GM21786 (cell line): ENCODE data around the gene CXCR4.
A peak's percentile ranks its signal among the peaks of the same experiment; 100 is the strongest.
"Not testable (repeated sequence)": the region's sequence is repeated elsewhere in the genome, so short reads cannot be mapped to it uniquely, and the experiment has no call there.

Source experiments
- ATAC-seq: cut with Tn5 transposase; IDR thresholded peaks from one replicate; pipeline ENCODE4 v1.9.1; 2021; ENCODE audit not compliant: unreplicated experiment

CXCR4 gene

GRCh38 chr2:136080114-136080513, 37.8 kb downstream of the CXCR4 start:
- ATAC-seq = no peak

- ATAC-seq = no peak
Observed at GRCh38 chr2:136077107-136077506, 40.8 kb downstream of the CXCR4 start.

GRCh38 chr2:136075476-136075875, 42.5 kb downstream of the CXCR4 start:
- no peak for ATAC-seq

GRCh38 chr2:136072621-136073020, 45.3 kb downstream of the CXCR4 start:
- no peak for ATAC-seq

- not testable (repeated sequence) for ATAC-seq
Observed at GRCh38 chr2:136071887-136072286, 46.1 kb downstream of the CXCR4 start.

- no peak for ATAC-seq
Observed at GRCh38 chr2:136070913-136071312, 47.0 kb downstream of the CXCR4 start.

- no peak for ATAC-seq
Observed at GRCh38 chr2:136069773-136070172, 48.2 kb downstream of the CXCR4 start.

- ATAC-seq = no peak
Observed at GRCh38 chr2:136068581-136069227, 49.2 kb downstream of the CXCR4 start.

- no peak for ATAC-seq
Observed at GRCh38 chr2:136067897-136068580, 49.9 kb downstream of the CXCR4 start.

- ATAC-seq = no peak
Observed at GRCh38 chr2:136067459-136067858, 50.5 kb downstream of the CXCR4 start.

GRCh38 chr2:136065907-136066306, 52.0 kb downstream of the CXCR4 start:
- peak; percentile 91 for ATAC-seq

GRCh38 chr2:136065384-136065783, 52.6 kb downstream of the CXCR4 start:
- peak; percentile 31 for ATAC-seq
